GM12874 (cell line): ENCODE measurements around the gene GLCE.

Experiments used
- CTCF ChIP-seq: IDR thresholded peaks from 2 replicates; pipeline ENCODE4 v1.5.1; 2011; ENCODE audit warnings: low read depth, mild to moderate bottlenecking, control low read depth, low read length, moderate library complexity; ENCODE audit not compliant: insufficient read depth

The GLCE gene

GRCh38 chr15:69131362-69132220, 28.8 kb upstream of the GLCE start:
- no peak for TF ChIP-seq CTCF

GRCh38 chr15:69132430-69132829, 28.0 kb upstream of the GLCE start:
- no peak for TF ChIP-seq CTCF

GRCh38 chr15:69132977-69133861, 27.2 kb upstream of the GLCE start:
- no peak for TF ChIP-seq CTCF

GRCh38 chr15:69133862-69134519, 26.4 kb upstream of the GLCE start:
- TF ChIP-seq CTCF, result no peak

GRCh38 chr15:69134791-69135190, 25.6 kb upstream of the GLCE start:
- no peak for TF ChIP-seq CTCF

- TF ChIP-seq CTCF, result no peak
Observed at GRCh38 chr15:69135499-69135898, 24.9 kb upstream of the GLCE start.

- TF ChIP-seq CTCF, result no peak
Observed at GRCh38 chr15:69138963-69139362, 21.5 kb upstream of the GLCE start.
